ENCODE measurements around the gene ADCY10.
A peak's percentile ranks its signal among the peaks of the same experiment; 100 is the strongest.
"Not testable (repeated sequence)": the region's sequence is repeated elsewhere in the genome, so short reads cannot be mapped to it uniquely, and the experiment has no call there.

Gene ADCY10

GRCh38 chr1:167913895-167914496, at the start of gene ADCY10:
Gene ADCY10, minus strand, starts transcription at chr1:167914134. Its CDS starts 8,994 bp downstream, at chr1:167905140.
- no peak for DNase-seq

GRCh38 chr1:167957710-167958109, 43.8 kb upstream of the ADCY10 start:
- DNase-seq, result no peak

- no peak for DNase-seq
These were observed 42.0 kb upstream of the ADCY10 start for GRCh38 chr1:167955915-167956314.

- no peak for DNase-seq
These were observed 36.6 kb upstream of the ADCY10 start for GRCh38 chr1:167950569-167950968.

- no peak for DNase-seq
These were observed 35.9 kb upstream of the ADCY10 start for GRCh38 chr1:167949785-167950184.

- no peak for DNase-seq
These were observed 33.8 kb upstream of the ADCY10 start for GRCh38 chr1:167947733-167948132.

GRCh38 chr1:167943541-167943940, 29.6 kb upstream of the ADCY10 start:
- no peak for DNase-seq

GRCh38 chr1:167940264-167940663, 26.3 kb upstream of the ADCY10 start:
- no peak for DNase-seq

GRCh38 chr1:167938080-167938636, 24.2 kb upstream of the ADCY10 start:
- DNase-seq, result no peak

GRCh38 chr1:167937709-167938010, 23.7 kb upstream of the ADCY10 start:
- DNase-seq, result no peak

- peak; percentile 45 to 49 for DNase-seq
These were observed 23.2 kb upstream of the ADCY10 start, which contains the start of gene MPC2 for GRCh38 chr1:167936930-167937708. Gene MPC2, minus strand, starts transcription at chr1:167937072. Its CDS starts 1,231 bp downstream, at chr1:167935841.

GRCh38 chr1:167936068-167936929, 22.4 kb upstream of the ADCY10 start, which contains the start of gene DCAF6:
Gene DCAF6, plus strand, starts transcription at chr1:167936683. Its CDS starts 229 bp downstream, at chr1:167936912.
- peak; percentile 87 to 96 for DNase-seq

GRCh38 chr1:167935216-167936067, 21.5 kb upstream of the ADCY10 start:
- peak in 1 of 2 donors; percentile 19 for DNase-seq

GRCh38 chr1:167934426-167935215, 20.7 kb upstream of the ADCY10 start:
- DNase-seq, result no peak

GRCh38 chr1:167933788-167934187, 19.9 kb upstream of the ADCY10 start:
- DNase-seq, result no peak

- DNase-seq, result no peak
These were observed 15.8 kb upstream of the ADCY10 start for GRCh38 chr1:167929725-167930124.

- DNase-seq, result not testable (repeated sequence)
These were observed 15.0 kb upstream of the ADCY10 start for GRCh38 chr1:167928919-167929318.

- no peak for DNase-seq
These were observed 14.5 kb upstream of the ADCY10 start for GRCh38 chr1:167928457-167928852.

- no peak for DNase-seq
These were observed 13.3 kb upstream of the ADCY10 start for GRCh38 chr1:167927046-167927754.

GRCh38 chr1:167926486-167926997, 12.6 kb upstream of the ADCY10 start:
- DNase-seq, result no peak

Measured in bone marrow (tissue), 2 donors.